Loucy (cell line): Measurements from ENCODE around the gene LHCGR.

Source experiments
- H2AFZ ChIP-seq: fragments of 200-600 bp; sonication (generic); 2 replicates; pipeline ENCODE4 v1.6.0; 2016; ENCODE audit warnings: antibody characterized with exemption, mild to moderate bottlenecking, low read length, moderate library complexity
- H3F3A ChIP-seq: fragments of 200-600 bp; 2 replicates; pipeline ENCODE4 v1.6.0; 2016; ENCODE audit warnings: antibody characterized with exemption, low read depth, mild to moderate bottlenecking
- H3K27me3 ChIP-seq: fragments of 200-600 bp; sonication (generic); 2 replicates; pipeline ENCODE4 v1.6.1; 2014; ENCODE audit warnings: low read length, mild to moderate bottlenecking; ENCODE audit not compliant: insufficient read depth, poor library complexity, severe bottlenecking
- H3K36me3 ChIP-seq: fragments of 200-600 bp; sonication (generic); 2 replicates; pipeline ENCODE4 v1.6.1; 2016; ENCODE audit warnings: low read length; ENCODE audit not compliant: insufficient read depth
- H3K4me1 ChIP-seq: fragments of 200-600 bp; sonication (generic); 2 replicates; pipeline ENCODE4 v1.5.1; 2014; ENCODE audit warnings: low read length, mild to moderate bottlenecking; ENCODE audit not compliant: insufficient read depth, poor library complexity, severe bottlenecking
- H3K4me2 ChIP-seq: fragments of 200-600 bp; sonication (generic); 2 replicates; pipeline ENCODE4 v1.6.0; 2014; ENCODE audit warnings: antibody characterized with exemption, low read length, low read depth, mild to moderate bottlenecking; ENCODE audit not compliant: poor library complexity, severe bottlenecking
- H3K4me3 ChIP-seq: fragments of 200-600 bp; sonication (generic); 2 replicates; pipeline ENCODE4 v1.5.1; 2014; ENCODE audit warnings: low read length, mild to moderate bottlenecking, mixed read lengths; ENCODE audit not compliant: poor library complexity, severe bottlenecking
- H3K79me2 ChIP-seq: fragments of 200-600 bp; sonication (generic); 2 replicates; pipeline ENCODE4 v1.6.1; 2014; ENCODE audit warnings: low read length; ENCODE audit not compliant: insufficient read depth
- H3K9ac ChIP-seq: fragments of 200-600 bp; sonication (generic); 2 replicates; pipeline ENCODE4 v1.6.0; 2014; ENCODE audit warnings: mild to moderate bottlenecking, low read depth, low read length, moderate library complexity; ENCODE audit not compliant: poor library complexity, severe bottlenecking
- H3K9me2 ChIP-seq: fragments of 200-600 bp; sonication (generic); replicated peaks from 2 replicates; pipeline ENCODE4 v1.6.1; 2016; ENCODE audit warnings: low read depth, low read length, mixed read lengths
- H3K9me3 ChIP-seq: fragments of 200-600 bp; sonication (generic); 2 replicates; pipeline ENCODE4 v1.6.1; 2014; ENCODE audit warnings: mild to moderate bottlenecking, antibody characterized with exemption, low read length, low read depth; ENCODE audit not compliant: insufficient read depth
- H4K20me1 ChIP-seq: fragments of 200-600 bp; sonication (generic); 2 replicates; pipeline ENCODE4 v1.6.0; 2014; ENCODE audit warnings: antibody characterized with exemption, low read length, mild to moderate bottlenecking; ENCODE audit not compliant: insufficient read depth, poor library complexity, severe bottlenecking
- CTCF ChIP-seq: fragments of 200-600 bp; sonication (generic); conservative IDR thresholded peaks from 2 replicates; pipeline ENCODE4 v1.5.1; 2014; ENCODE audit warnings: mild to moderate bottlenecking, antibody characterized with exemption, low read length
- EZH2phosphoT487 ChIP-seq: fragments of 200-600 bp; IDR thresholded peaks from 2 replicates; pipeline ENCODE4 v1.6.1; 2018; ENCODE audit warnings: antibody characterized with exemption, mild to moderate bottlenecking, moderate library complexity, borderline replicate concordance

Gene LHCGR

GRCh38 chr2:48715956-48716355 is 39.6 kb downstream of the LHCGR start:
- Histone ChIP-seq H3K4me1 (no peaks in the 10 kb centered on the region), H3F3A (no peaks in the 10 kb centered on the region), H3K4me2 (no peak overlapping the region), H3K79me2 (no peaks in the 10 kb centered on the region), H3K36me3 (no peaks in the 10 kb centered on the region), H3K9me3 (no peaks in the 10 kb centered on the region), H3K9ac (no peak overlapping the region), H3K9me2 (no peaks in the 10 kb centered on the region), H4K20me1 (no peaks in the 10 kb centered on the region), H3K27me3 (peaks cover 4% of the 10 kb centered on the region), H2AFZ (no peak overlapping the region), H3K4me3 (no peak overlapping the region)
- no peak for TF ChIP-seq CTCF
- TF ChIP-seq EZH2phosphoT487, result no peak

GRCh38 chr2:48715042-48715899 is 40.3 kb downstream of the LHCGR start:
- no peak overlapping the region for H3K9ac ChIP-seq
- H3K9me3 ChIP-seq, result no peaks in the 10 kb centered on the region
- no peaks in the 10 kb centered on the region for H3K9me2 ChIP-seq
- H3K27me3 ChIP-seq, result peaks cover under 1% of the 10 kb centered on the region
- no peaks in the 10 kb centered on the region for H3K36me3 ChIP-seq
- H3F3A ChIP-seq, result no peaks in the 10 kb centered on the region
- no peak overlapping the region for H2AFZ ChIP-seq
- H3K79me2 ChIP-seq, result no peaks in the 10 kb centered on the region
- H3K4me2 ChIP-seq, result no peak overlapping the region
- H3K4me3 ChIP-seq, result no peak overlapping the region
- TF ChIP-seq CTCF, result no peak
- no peak for TF ChIP-seq EZH2phosphoT487
- H3K4me1 ChIP-seq, result no peaks in the 10 kb centered on the region
- no peaks in the 10 kb centered on the region for H4K20me1 ChIP-seq

GRCh38 chr2:48714245-48714644 is 41.3 kb downstream of the LHCGR start:
- TF ChIP-seq EZH2phosphoT487, result no peak
- no peak for TF ChIP-seq CTCF

More at GRCh38 chr2:48714245-48714644, 41.3 kb downstream of the LHCGR start:
- Histone ChIP-seq H3K36me3 (no peaks in the 10 kb centered on the region), H3K4me1 (no peaks in the 10 kb centered on the region), H3K9me2 (no peaks in the 10 kb centered on the region), H3K4me2 (no peak overlapping the region), H2AFZ (no peak overlapping the region), H4K20me1 (no peaks in the 10 kb centered on the region), H3K79me2 (no peaks in the 10 kb centered on the region), H3K9ac (no peak overlapping the region), H3F3A (no peaks in the 10 kb centered on the region), H3K27me3 (no peaks in the 10 kb centered on the region), H3K9me3 (no peaks in the 10 kb centered on the region), H3K4me3 (no peak overlapping the region)
